HepG2 (cell line): Measurements from ENCODE around the gene LGALS8. TPM values are rescaled to one million over a fixed set of nuclear protein-coding genes. Genes with fewer than 3 reads are reported as not detected.

Source experiments
- ATAC-seq: fragments of 200-7000 bp; cut with Tn5 transposase; 3 replicates; pipeline ENCODE4 v1.9.1; 2020; ENCODE audit warnings: mild to moderate bottlenecking, moderate library complexity
- BruUV-seq: library from RNA; stranded (reverse); fragments of 400-500 nt; replicated peaks from 2 replicates; lab custom pipeline; 2021; lab: Mats Ljungman, UMichigan
- CTCF ChIA-PET: fragments of 300-600 bp; formaldehyde crosslinking; extraction: SDS; loops from one replicate; lab custom pipeline; 2021; ENCODE audit warnings: low total read pairs, inconsistent platforms, low intra/inter-chr PET ratio; lab: Yijun Ruan, JAX
- POLR2A ChIA-PET: fragments of 350-600 bp; sonication (Branson Sonifier 250); formaldehyde crosslinking; loops from one replicate; lab custom pipeline; 2020; ENCODE audit warnings: antibody characterized with exemption, inconsistent platforms; lab: Yijun Ruan, JAX
- DNase-seq: peaks from one replicate; pipeline ENCODE4 v3.0.0-alpha.2; 2015; ENCODE audit warnings: low spot score
- FAIRE-seq: peaks from 3 replicates; lab custom pipeline; 2011; peaks lifted over from hg19 to GRCh38; lab: Jason Lieb, UNC
- H2AFZ ChIP-seq: one replicate; pipeline ENCODE4 v1.6.1; 2011; ENCODE audit warnings: low read length, inconsistent platforms
- H3K27ac ChIP-seq: fragments of 300-600 bp; 3 replicates; pipeline ENCODE4 v1.8.0; 2011; ENCODE audit warnings: mixed run types, mild to moderate bottlenecking, mixed read lengths, low read length, inconsistent platforms; ENCODE audit not compliant: insufficient read depth; ENCODE audit errors: extremely low read length
- H3K27me3 ChIP-seq, 2 experiments: fragments of 200-600 bp in 1 of 2; 2 replicates in 1 of 2; 3 replicates in 1 of 2; pipeline versions ENCODE4 v1.6.0 to v1.8.0; 2011; ENCODE audit warnings: low read length in 2 of 2, mild to moderate bottlenecking in 2 of 2, moderate library complexity in 2 of 2, inconsistent platforms in 1 of 2; ENCODE audit not compliant: insufficient read depth in 2 of 2, control insufficient read depth in 1 of 2
- H3K36me3 ChIP-seq, 2 experiments: fragments of 200-600 bp in 1 of 2; replicated peaks in 1 of 2; 2 replicates in 1 of 2; 3 replicates in 1 of 2; pipeline versions ENCODE4 v1.5.1 to v1.8.0; 2011; ENCODE audit warnings: low read length in 2 of 2, inconsistent platforms in 1 of 2; ENCODE audit not compliant: insufficient read depth in 2 of 2, control insufficient read depth in 1 of 2
- H3K4me1 ChIP-seq: 2 replicates; pipeline ENCODE4 v1.5.1; 2012; ENCODE audit warnings: low read length, inconsistent platforms; ENCODE audit not compliant: insufficient read depth
- H3K4me2 ChIP-seq: 2 replicates; pipeline ENCODE4 v1.6.0; 2011; ENCODE audit warnings: low read depth, low read length, inconsistent platforms
- H3K4me3 ChIP-seq, 3 experiments: fragments of 200-600 bp in 1 of 3; sonication (generic), shearing (Covaris generic) in 1 of 3; replicated peaks in 1 of 3; 2 replicates each; pipeline ENCODE4 v1.5.1; 2011 to 2016; ENCODE audit warnings: low read length in 3 of 3, inconsistent platforms in 2 of 3, low read depth in 2 of 3, mild to moderate bottlenecking in 2 of 3, control low read depth in 1 of 3, mixed read lengths in 1 of 3; ENCODE audit not compliant: insufficient read depth in 1 of 3
- H3K79me2 ChIP-seq: one replicate; pipeline ENCODE4 v1.6.1; 2011; ENCODE audit warnings: low read length, inconsistent platforms; ENCODE audit not compliant: insufficient read depth
- H3K9ac ChIP-seq: 2 replicates; pipeline ENCODE4 v1.6.0; 2011; ENCODE audit warnings: mild to moderate bottlenecking, low read depth, low read length, inconsistent platforms; ENCODE audit not compliant: insufficient read depth
- H3K9me3 ChIP-seq: 2 replicates; pipeline ENCODE4 v1.5.1; 2012; ENCODE audit warnings: mild to moderate bottlenecking, low read length
- H4K20me1 ChIP-seq: 2 replicates; pipeline ENCODE4 v1.6.0; 2011; ENCODE audit warnings: inconsistent platforms, mild to moderate bottlenecking, low read length, moderate library complexity; ENCODE audit not compliant: insufficient read depth
- CREM ChIP-seq, 2 experiments: sonication (generic) in 1 of 2; formaldehyde crosslinking in 1 of 2; IDR thresholded peaks; 2 replicates each; pipeline versions ENCODE4 v1.4.0 to v1.6.1; 2016 to 2020; ENCODE audit warnings: antibody characterized with exemption in 1 of 2, mild to moderate bottlenecking in 1 of 2, missing genetic modification reagents in 1 of 2
- IKZF5 ChIP-seq: IDR thresholded peaks from 2 replicates; pipeline ENCODE4 v1.6.1; 2018; ENCODE audit warnings: missing genetic modification reagents, mild to moderate bottlenecking, missing compliant biosample characterization
- MXD4 ChIP-seq: IDR thresholded peaks from 2 replicates; pipeline ENCODE4 v1.6.1; 2016; ENCODE audit warnings: mild to moderate bottlenecking, missing biosample characterization, missing genetic modification reagents
- SNAPC4 ChIP-seq: sonication (generic); formaldehyde crosslinking; IDR thresholded peaks from 2 replicates; pipeline ENCODE4 v1.4.0; 2020; ENCODE audit warnings: mild to moderate bottlenecking, missing genetic modification reagents
- STAG1 ChIP-seq: sonication (generic); formaldehyde crosslinking; IDR thresholded peaks from 2 replicates; pipeline ENCODE4 v1.4.0; 2020; ENCODE audit warnings: missing genetic modification reagents
- TRAFD1 ChIP-seq: sonication (generic); formaldehyde crosslinking; IDR thresholded peaks from 2 replicates; pipeline ENCODE4 v1.5.1; 2020; ENCODE audit warnings: missing genetic modification reagents, mild to moderate bottlenecking, borderline replicate concordance
- ZNF503 ChIP-seq: sonication (generic); formaldehyde crosslinking; IDR thresholded peaks from 2 replicates; pipeline ENCODE4 v1.4.0; 2020; ENCODE audit warnings: missing genetic modification reagents
- ZNF644 ChIP-seq: IDR thresholded peaks from 2 replicates; pipeline ENCODE4 v1.6.1; 2016; ENCODE audit warnings: low read depth
- WGBS: methylation state at CpG from one replicate; pipeline ENCODE4 v1.1.6; 2017; ENCODE audit warnings: low lambda C conversion rate; 5-methylcytosine and 5-hydroxymethylcytosine counted together
- in situ Hi-C: cut with HindIII; loops from 2 replicates; pipeline ENCODE4 v1.10.0; 2017; ENCODE audit warnings: low pct_unique_long_range_greater_than_20kb; ENCODE audit not compliant: extremely low pct_ligation_motif_present
- intact Hi-C: fragments of 100-400 bp; cut with micrococcal nuclease; formaldehyde crosslinking; loops from one replicate; pipeline ENCODE4 v1.10.0; 2022; ENCODE audit not compliant: unreplicated experiment
- polyA plus RNA-seq, 8 experiments: library from polyadenylated mRNA; depleted of rRNA in 3 of 8; stranded (reverse) in 7 of 8; unstranded in 1 of 8; fragments of >200 nt; fragmentation: Illumina TruSeq in 4 of 8; extraction: Trizol in 4 of 8; gene quantifications; 2 replicates each; pipeline versions ENCODE4 v1.2.1 to v1.2.3, GENCODE V29; 2011 to 2016; ENCODE audit warnings: low read depth in 4 of 8, missing spikeins in 1 of 8, mixed read lengths in 1 of 8; ENCODE audit not compliant: insufficient read depth in 1 of 8
- total RNA-seq, 5 experiments: library from RNA; depleted of rRNA; stranded (reverse); fragments of >200 nt; fragmentation: Illumina TruSeq; extraction: Trizol; gene quantifications; 2 replicates each; pipeline ENCODE4 v1.2.3, GENCODE V29; 2016; ENCODE audit warnings: low read depth in 1 of 5

The LGALS8 gene
- total and polyA plus RNA-seq, 2 of the 13 experiments (the other 11 are each of a cell fraction or from before 2014, with no cell fraction given), result 29.3 to 185 TPM

GRCh38 chr1:236489710-236490377, 33.9 kb upstream of the LGALS8 start:
- Histone ChIP-seq H4K20me1 (no peaks in the 10 kb centered on the region), H3K9ac (peak overlapping the region; percentile 72; the same call in 1 of the 2 replicates), H3K4me1 (peaks cover 53% of the 10 kb centered on the region), H3K36me3 (no peaks in the 10 kb centered on the region), H3K4me3 (peak overlapping the region; percentile 47 to 55 (median 51); a peak in 3 of 6 replicates), H3K9me3 (no peaks in the 10 kb centered on the region), H2AFZ (no peak overlapping the region), H3K4me2 (peak overlapping the region; percentile 93), H3K79me2 (no peaks in the 10 kb centered on the region), H3K27me3 (no peaks in the 10 kb centered on the region), H3K27ac (peak overlapping the region; percentile 89)
- DNase-seq, result peak; percentile 74
- BruUV-seq, result no TSS peak
- no peak for FAIRE-seq
- 14% methylated on average over 11 of the region's 11 CpGs for WGBS
- peak; percentile 23; the same call in 1 of the 3 replicates for ATAC-seq
- in situ Hi-C loops (loop anchor here (5.0 kb wide), 1 partner anchor 388 kb away; no protein-coding TSS in a partner anchor), intact Hi-C loops (loop anchor here (1.0 to 5.0 kb wide), 8 partner anchors 12 to 387 kb away; partner anchors contain the start of genes ERO1B and LGALS8)
- ChIA-PET POLR2A (interaction anchor here (0.7 to 3.4 kb wide), 8 partner anchors 10 to 90 kb away, joined by 3 to 42 read pairs (median 10); partner anchors contain the start of gene LGALS8), CTCF (interaction anchor here (1.5 to 2.0 kb wide), 2 partner anchors 42 to 380 kb away, joined by 3 to 17 read pairs; no protein-coding TSS in a partner anchor)
- TF ChIP-seq TRAFD1 (0 out of 2 replicates have a peak, but pooled peaks have one; percentile 15), ZNF503 (CRISPR knock-in tag) (no peak), SNAPC4 (CRISPR knock-in tag) (0 out of 2 replicates have a peak, but pooled peaks have one; percentile 6), STAG1 (peak; percentile 57), CREM (IDR thresholded peaks at IDR 0.05) (no peak), CREM (CRISPR knock-in tag; IDR thresholded peaks at IDR 0.05) (no peak), ZNF644 (CRISPR knock-in tag) (peak; percentile 58; the same call in 1 of the 2 replicates), MXD4 (CRISPR knock-in tag) (0 out of 2 replicates have a peak, but pooled peaks have one; percentile 10), IKZF5 (CRISPR knock-in tag) (0 out of 2 replicates have a peak, but pooled peaks have one; percentile 10)
